OCI-LY7 (cell line): ENCODE data around the gene NACC2.

Experiments
- EZH2phosphoT487 ChIP-seq: fragments of 200-600 bp; sonication (generic); IDR thresholded peaks from 2 replicates; pipeline ENCODE4 v1.6.1; 2018; ENCODE audit warnings: low read depth, borderline replicate concordance, mild to moderate bottlenecking, mixed run types, antibody characterized with exemption, low read length, moderate library complexity, mixed read lengths
- TF ChIP-seq, protein P1 (sequence below): fragments of 200-600 bp; sonication (generic); conservative IDR thresholded peaks from 2 replicates; pipeline ENCODE4 v1.5.1; 2014; ENCODE audit warnings: mild to moderate bottlenecking, antibody characterized with exemption, low read length, moderate library complexity, mixed read lengths

DNA sequence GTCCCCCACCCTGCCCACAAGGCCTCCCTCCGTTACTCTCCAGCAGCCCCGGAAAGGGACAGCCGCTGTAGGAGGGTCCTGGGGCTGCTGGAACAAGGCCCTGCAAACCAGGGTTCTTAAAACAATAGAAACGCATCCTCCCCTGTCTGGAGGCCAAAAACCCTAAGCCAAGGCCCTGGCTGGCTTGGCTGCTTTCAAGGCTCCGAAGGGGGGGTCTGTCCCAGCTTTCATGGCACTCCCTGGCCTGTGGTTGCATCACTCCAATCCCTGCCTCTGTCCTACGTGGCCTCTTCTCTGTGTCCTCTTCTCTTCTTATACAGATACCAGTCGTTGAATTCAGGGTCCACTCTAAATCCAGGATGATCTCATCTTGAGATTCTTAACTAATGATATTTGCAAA, 126.5 kb downstream of the NACC2 start:
- TF ChIP-seq, protein P1, sequence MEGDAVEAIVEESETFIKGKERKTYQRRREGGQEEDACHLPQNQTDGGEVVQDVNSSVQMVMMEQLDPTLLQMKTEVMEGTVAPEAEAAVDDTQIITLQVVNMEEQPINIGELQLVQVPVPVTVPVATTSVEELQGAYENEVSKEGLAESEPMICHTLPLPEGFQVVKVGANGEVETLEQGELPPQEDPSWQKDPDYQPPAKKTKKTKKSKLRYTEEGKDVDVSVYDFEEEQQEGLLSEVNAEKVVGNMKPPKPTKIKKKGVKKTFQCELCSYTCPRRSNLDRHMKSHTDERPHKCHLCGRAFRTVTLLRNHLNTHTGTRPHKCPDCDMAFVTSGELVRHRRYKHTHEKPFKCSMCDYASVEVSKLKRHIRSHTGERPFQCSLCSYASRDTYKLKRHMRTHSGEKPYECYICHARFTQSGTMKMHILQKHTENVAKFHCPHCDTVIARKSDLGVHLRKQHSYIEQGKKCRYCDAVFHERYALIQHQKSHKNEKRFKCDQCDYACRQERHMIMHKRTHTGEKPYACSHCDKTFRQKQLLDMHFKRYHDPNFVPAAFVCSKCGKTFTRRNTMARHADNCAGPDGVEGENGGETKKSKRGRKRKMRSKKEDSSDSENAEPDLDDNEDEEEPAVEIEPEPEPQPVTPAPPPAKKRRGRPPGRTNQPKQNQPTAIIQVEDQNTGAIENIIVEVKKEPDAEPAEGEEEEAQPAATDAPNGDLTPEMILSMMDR, result no peak
- no peak for TF ChIP-seq EZH2phosphoT487
